PC-3 (cell line): ENCODE data around the gene MAK.

Source experiments
- EZH2 ChIP-seq: fragments of 300-600 bp; sonication (generic); IDR thresholded peaks from one replicate; pipeline ENCODE4 v1.6.1; 2017; ENCODE audit warnings: antibody characterized with exemption, mild to moderate bottlenecking, low read length; ENCODE audit not compliant: unreplicated experiment
- EZH2phosphoT487 ChIP-seq: fragments of 300-600 bp; sonication (generic); IDR thresholded peaks from 2 replicates; pipeline ENCODE4 v1.6.1; 2018; ENCODE audit warnings: mild to moderate bottlenecking, antibody characterized with exemption, low read length, borderline replicate concordance
- TF ChIP-seq, protein P1 (sequence below): fragments of 300-600 bp; sonication (generic); conservative IDR thresholded peaks from 2 replicates; pipeline ENCODE4 v1.5.1; 2017; ENCODE audit warnings: antibody characterized with exemption, low read depth, mild to moderate bottlenecking, low read length

DNA sequence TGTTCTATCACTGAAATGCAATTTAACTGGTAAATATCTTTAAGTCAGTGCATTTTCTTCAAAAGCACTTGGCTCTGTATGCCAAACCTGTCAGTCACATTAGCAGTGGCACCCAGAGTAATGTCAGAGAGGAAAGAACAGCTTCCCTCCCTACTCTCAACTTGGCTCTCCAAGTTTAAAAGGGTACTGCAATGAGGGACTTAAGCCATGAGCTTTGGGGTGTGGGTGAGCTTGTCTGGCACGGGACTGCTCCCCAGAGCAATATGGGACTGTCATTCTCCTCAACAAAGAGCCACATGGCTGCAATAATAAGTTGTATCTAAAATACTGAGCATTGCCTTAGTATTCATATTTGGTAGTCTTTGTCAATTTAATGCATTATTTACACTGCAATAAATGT, 39.5 kb upstream of the MAK start:
- TF ChIP-seq, protein P1, sequence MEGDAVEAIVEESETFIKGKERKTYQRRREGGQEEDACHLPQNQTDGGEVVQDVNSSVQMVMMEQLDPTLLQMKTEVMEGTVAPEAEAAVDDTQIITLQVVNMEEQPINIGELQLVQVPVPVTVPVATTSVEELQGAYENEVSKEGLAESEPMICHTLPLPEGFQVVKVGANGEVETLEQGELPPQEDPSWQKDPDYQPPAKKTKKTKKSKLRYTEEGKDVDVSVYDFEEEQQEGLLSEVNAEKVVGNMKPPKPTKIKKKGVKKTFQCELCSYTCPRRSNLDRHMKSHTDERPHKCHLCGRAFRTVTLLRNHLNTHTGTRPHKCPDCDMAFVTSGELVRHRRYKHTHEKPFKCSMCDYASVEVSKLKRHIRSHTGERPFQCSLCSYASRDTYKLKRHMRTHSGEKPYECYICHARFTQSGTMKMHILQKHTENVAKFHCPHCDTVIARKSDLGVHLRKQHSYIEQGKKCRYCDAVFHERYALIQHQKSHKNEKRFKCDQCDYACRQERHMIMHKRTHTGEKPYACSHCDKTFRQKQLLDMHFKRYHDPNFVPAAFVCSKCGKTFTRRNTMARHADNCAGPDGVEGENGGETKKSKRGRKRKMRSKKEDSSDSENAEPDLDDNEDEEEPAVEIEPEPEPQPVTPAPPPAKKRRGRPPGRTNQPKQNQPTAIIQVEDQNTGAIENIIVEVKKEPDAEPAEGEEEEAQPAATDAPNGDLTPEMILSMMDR = no peak
- TF ChIP-seq EZH2phosphoT487 (no peak), EZH2 (no peak)
